Measurements from ENCODE around the gene PCP4L1.
"Not testable (repeated sequence)": the region's sequence is repeated elsewhere in the genome, so short reads cannot be mapped to it uniquely, and the experiment has no call there.

The PCP4L1 gene

GRCh38 chr1:161315841-161316674, 57.5 kb downstream of the PCP4L1 start:
- not testable (repeated sequence) for DNase-seq (ENCODE audit: low spot score)

GRCh38 chr1:161324020-161324419, 65.5 kb downstream of the PCP4L1 start:
- no peak for DNase-seq (ENCODE audit: low spot score)

GRCh38 chr1:161330346-161330745, 71.8 kb downstream of the PCP4L1 start:
- DNase-seq (ENCODE audit: low spot score) = no peak

- DNase-seq (ENCODE audit: low spot score) = no peak
These were observed 74.6 kb downstream of the PCP4L1 start for GRCh38 chr1:161333166-161333565.
